GM12878 (cell line): Measurements from ENCODE around the gene TMEM17. TPM values are rescaled to one million over a fixed set of nuclear protein-coding genes. Genes with fewer than 3 reads are reported as not detected.

ENCODE experiments used
- ATAC-seq: fragments of 200-7000 bp; cut with Tn5 transposase; 3 replicates; pipeline ENCODE4 v1.9.1; 2020; ENCODE audit warnings: mild to moderate bottlenecking, moderate library complexity
- BruUV-seq: library from RNA; stranded (reverse); fragments of 400-500 nt; replicated peaks from 2 replicates; lab custom pipeline; 2021; lab: Mats Ljungman, UMichigan
- CTCF ChIA-PET: fragments of 300-600 bp; sonication (Branson Sonifier 250); formaldehyde crosslinking; extraction: SDS; loops from one replicate; lab custom pipeline; 2021; ENCODE audit warnings: inconsistent platforms; lab: Yijun Ruan, JAX
- POLR2A ChIA-PET: fragments of 350-600 bp; formaldehyde crosslinking; extraction: SDS; loops from one replicate; lab custom pipeline; 2021; ENCODE audit warnings: inconsistent platforms; lab: Charles Lee
- RAD21 ChIA-PET: fragments of 300-600 bp; sonication (Branson Sonifier 250); formaldehyde crosslinking; loops from one replicate; lab custom pipeline; 2023; ENCODE audit warnings: antibody characterized with exemption; ENCODE audit not compliant: unreplicated experiment; lab: Charles Lee
- SMC1A ChIA-PET: fragments of 300-600 bp; sonication (Branson Sonifier 250); formaldehyde crosslinking; loops from one replicate; lab custom pipeline; 2023; ENCODE audit not compliant: unreplicated experiment, uncharacterized antibody; lab: Charles Lee
- DNase-seq: peaks from one replicate; pipeline ENCODE4 v3.0.0-alpha.2; 2011; ENCODE audit warnings: low read depth, low spot score
- FAIRE-seq: peaks from 3 replicates; lab custom pipeline; 2011; peaks lifted over from hg19 to GRCh38; lab: Jason Lieb, UNC
- H2AFZ ChIP-seq: 2 replicates; pipeline ENCODE4 v1.6.0; 2011; ENCODE audit warnings: low read depth, low read length, control low read depth; ENCODE audit not compliant: control insufficient read depth
- H3K27ac ChIP-seq: 2 replicates; pipeline ENCODE4 v1.5.1; 2011; ENCODE audit warnings: control low read depth; ENCODE audit not compliant: control insufficient read depth, insufficient read depth
- H3K27me3 ChIP-seq, 2 experiments: replicated peaks in 1 of 2; 2 replicates each; pipeline versions ENCODE4 v1.6.0 to v1.6.1; 2011; ENCODE audit warnings: low read length in 1 of 2; ENCODE audit not compliant: control insufficient read depth in 2 of 2, insufficient read depth in 2 of 2
- H3K36me3 ChIP-seq, 2 experiments: 2 replicates each; pipeline ENCODE4 v1.5.1; 2011; ENCODE audit warnings: low read length in 1 of 2; ENCODE audit not compliant: control insufficient read depth in 2 of 2, insufficient read depth in 2 of 2
- H3K4me1 ChIP-seq: 2 replicates; pipeline ENCODE4 v1.6.1; 2011; ENCODE audit warnings: mild to moderate bottlenecking, low read length, moderate library complexity, mixed read lengths; ENCODE audit not compliant: control insufficient read depth, insufficient read depth
- H3K4me2 ChIP-seq: 2 replicates; pipeline ENCODE4 v1.6.0; 2011; ENCODE audit warnings: control low read depth; ENCODE audit not compliant: control insufficient read depth, insufficient read depth
- H3K4me3 ChIP-seq: fragments of 200-600 bp; sonication (generic); 2 replicates; pipeline ENCODE4 v1.5.1; 2016
- H3K79me2 ChIP-seq: 2 replicates; pipeline ENCODE4 v1.6.0; 2011; ENCODE audit warnings: low read length; ENCODE audit not compliant: control insufficient read depth, insufficient read depth
- H3K9ac ChIP-seq: 2 replicates; pipeline ENCODE4 v1.8.0; 2011; ENCODE audit warnings: low read length, control low read depth, mixed read lengths; ENCODE audit not compliant: control insufficient read depth, insufficient read depth
- H3K9me3 ChIP-seq: replicated peaks from 3 replicates; pipeline ENCODE4 v1.5.1; 2011; ENCODE audit warnings: mild to moderate bottlenecking, low read length; ENCODE audit not compliant: control insufficient read depth, insufficient read depth
- H4K20me1 ChIP-seq: 2 replicates; pipeline ENCODE4 v1.6.0; 2011; ENCODE audit not compliant: control insufficient read depth, insufficient read depth
- CHD1 ChIP-seq: IDR thresholded peaks from 2 replicates; pipeline ENCODE4 v1.6.1; 2012; ENCODE audit warnings: low read depth, low read length, improper control_type of control experiment
- DPF2 ChIP-seq: fragments of 450-650 bp; IDR thresholded peaks from 2 replicates; pipeline ENCODE4 v1.6.1; 2017; ENCODE audit warnings: mild to moderate bottlenecking
- EGR1 ChIP-seq, 2 experiments: IDR thresholded peaks; 1 replicate in 1 of 2; 2 replicates in 1 of 2; pipeline ENCODE4 v1.6.1; 2011 to 2012; ENCODE audit warnings: low read depth in 2 of 2, low read length in 2 of 2, borderline replicate concordance in 1 of 2, mild to moderate bottlenecking in 1 of 2, moderate library complexity in 1 of 2
- IKZF2 ChIP-seq, 2 experiments: fragments of 450-650 bp; IDR thresholded peaks; 2 replicates each; pipeline ENCODE4 v1.6.1; 2017; ENCODE audit warnings: mild to moderate bottlenecking in 2 of 2, moderate library complexity in 2 of 2
- NRF1 ChIP-seq: conservative IDR thresholded peaks from 2 replicates; pipeline ENCODE4 v1.6.1; 2011; ENCODE audit warnings: mild to moderate bottlenecking, low read depth, low read length, improper control_type of control experiment
- RFX5 ChIP-seq: IDR thresholded peaks from 2 replicates; pipeline ENCODE4 v1.6.1; 2011; ENCODE audit warnings: low read depth, low read length, improper control_type of control experiment
- ZBTB4 ChIP-seq: fragments of 450-650 bp; formaldehyde crosslinking; IDR thresholded peaks from 2 replicates; pipeline ENCODE4 v1.4.0; 2022; ENCODE audit warnings: mild to moderate bottlenecking, moderate library complexity
- WGBS: methylation state at CpG from one replicate; pipeline ENCODE4 v1.1.6; 2016; ENCODE audit warnings: low lambda C conversion rate; ENCODE audit not compliant: insufficient replicate concordance, insufficient coverage; ENCODE audit errors: missing lambda C conversion rate; 5-methylcytosine and 5-hydroxymethylcytosine counted together
- in situ Hi-C: fragments of 300-500 bp; cut with MboI; formaldehyde crosslinking; loops from 9 replicates; pipeline ENCODE4 v1.14.3; 2018; ENCODE audit warnings: mixed read lengths
- intact Hi-C: fragments of 100-400 bp; cut with micrococcal nuclease; formaldehyde crosslinking; loops from one replicate; pipeline ENCODE4 v1.14.2; 2022; ENCODE audit not compliant: unreplicated experiment
- polyA plus RNA-seq, 11 experiments: library from polyadenylated mRNA; depleted of rRNA in 4 of 11; unstranded in 6 of 11; stranded (reverse) in 5 of 11; fragments of >200 nt; fragmentation: Nextera tagmentation in 4 of 11; fragmentation: Illumina TruSeq in 1 of 11; extraction: Ambion mirVana in 4 of 11; extraction: Trizol in 1 of 11; gene quantifications; 1 replicate in 1 of 11; 2 replicates in 10 of 11; pipeline versions ENCODE4 v1.2.1 to v1.2.3, GENCODE V29; 2011 to 2016; ENCODE audit warnings: inconsistent platforms in 2 of 11, missing spikeins in 2 of 11, low read depth in 1 of 11
- total RNA-seq, 4 experiments: library from RNA; depleted of rRNA in 3 of 4; stranded (reverse); fragments of >200 nt in 3 of 4; fragmentation: Illumina TruSeq in 1 of 4; extraction: Trizol in 1 of 4; gene quantifications; 2 replicates each; pipeline versions ENCODE4 v1.2.1 to v1.2.3, GENCODE V29; 2013 to 2021
- TF ChIP-seq, protein P1 (sequence below): fragments of 450-650 bp; IDR thresholded peaks from 2 replicates; pipeline ENCODE4 v1.6.1; 2017; ENCODE audit warnings: mild to moderate bottlenecking, moderate library complexity

Gene TMEM17
- total and polyA plus RNA-seq, 10 of the 15 experiments (the other 5 are each of a cell fraction or from before 2014, with no cell fraction given), result 0.87 to 2.6 (median 1.4) TPM

- DNase-seq, result no peak
- H3K4me3 ChIP-seq, result no peak overlapping the region
- in situ Hi-C loops (no loop called here), intact Hi-C loops (no loop called here)
- no peak overlapping the region for H3K27ac ChIP-seq
- H3K79me2 ChIP-seq, result no peaks in the 10 kb centered on the region
- TF ChIP-seq NRF1, result no peak
- TF ChIP-seq IKZF2 (IDR thresholded peaks at IDR 0.05), result no peak
- no peak for TF ChIP-seq DPF2
- TF ChIP-seq EGR1 (IDR thresholded peaks at IDR 0.05; ENCODE audit: borderline replicate concordance in 1 of 2, low read depth in 2 of 2, low read length in 2 of 2), result no peak
- TF ChIP-seq ZBTB4 (CRISPR knock-in tag), result no peak
- TF ChIP-seq, protein P1, sequence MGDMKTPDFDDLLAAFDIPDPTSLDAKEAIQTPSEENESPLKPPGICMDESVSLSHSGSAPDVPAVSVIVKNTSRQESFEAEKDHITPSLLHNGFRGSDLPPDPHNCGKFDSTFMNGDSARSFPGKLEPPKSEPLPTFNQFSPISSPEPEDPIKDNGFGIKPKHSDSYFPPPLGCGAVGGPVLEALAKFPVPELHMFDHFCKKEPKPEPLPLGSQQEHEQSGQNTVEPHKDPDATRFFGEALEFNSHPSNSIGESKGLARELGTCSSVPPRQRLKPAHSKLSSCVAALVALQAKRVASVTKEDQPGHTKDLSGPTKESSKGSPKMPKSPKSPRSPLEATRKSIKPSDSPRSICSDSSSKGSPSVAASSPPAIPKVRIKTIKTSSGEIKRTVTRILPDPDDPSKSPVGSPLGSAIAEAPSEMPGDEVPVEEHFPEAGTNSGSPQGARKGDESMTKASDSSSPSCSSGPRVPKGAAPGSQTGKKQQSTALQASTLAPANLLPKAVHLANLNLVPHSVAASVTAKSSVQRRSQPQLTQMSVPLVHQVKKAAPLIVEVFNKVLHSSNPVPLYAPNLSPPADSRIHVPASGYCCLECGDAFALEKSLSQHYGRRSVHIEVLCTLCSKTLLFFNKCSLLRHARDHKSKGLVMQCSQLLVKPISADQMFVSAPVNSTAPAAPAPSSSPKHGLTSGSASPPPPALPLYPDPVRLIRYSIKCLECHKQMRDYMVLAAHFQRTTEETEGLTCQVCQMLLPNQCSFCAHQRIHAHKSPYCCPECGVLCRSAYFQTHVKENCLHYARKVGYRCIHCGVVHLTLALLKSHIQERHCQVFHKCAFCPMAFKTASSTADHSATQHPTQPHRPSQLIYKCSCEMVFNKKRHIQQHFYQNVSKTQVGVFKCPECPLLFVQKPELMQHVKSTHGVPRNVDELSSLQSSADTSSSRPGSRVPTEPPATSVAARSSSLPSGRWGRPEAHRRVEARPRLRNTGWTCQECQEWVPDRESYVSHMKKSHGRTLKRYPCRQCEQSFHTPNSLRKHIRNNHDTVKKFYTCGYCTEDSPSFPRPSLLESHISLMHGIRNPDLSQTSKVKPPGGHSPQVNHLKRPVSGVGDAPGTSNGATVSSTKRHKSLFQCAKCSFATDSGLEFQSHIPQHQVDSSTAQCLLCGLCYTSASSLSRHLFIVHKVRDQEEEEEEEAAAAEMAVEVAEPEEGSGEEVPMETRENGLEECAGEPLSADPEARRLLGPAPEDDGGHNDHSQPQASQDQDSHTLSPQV, result no peak
- TF ChIP-seq CHD1, result no peak
- no peak for TF ChIP-seq RFX5
- no peak for ATAC-seq
- H3K27me3 ChIP-seq, result no peaks in the 10 kb centered on the region
- SMC1A ChIA-PET, result interaction anchor here (1.3 kb wide), 1 partner anchor 12 kb away, joined by 4 read pairs; no protein-coding TSS in a partner anchor
- FAIRE-seq, result no peak
- no peak overlapping the region for H2AFZ ChIP-seq
- no peak overlapping the region for H3K4me2 ChIP-seq
- H3K9me3 ChIP-seq, result no peaks in the 10 kb centered on the region; the same call in 2 of the 3 replicates
- no peak overlapping the region for H3K9ac ChIP-seq
- 18% methylated on average over 5 of the region's 5 CpGs for WGBS
- no peaks in the 10 kb centered on the region for H3K36me3 ChIP-seq
- RAD21 ChIA-PET, result no interaction called here
- no TSS peak for BruUV-seq
- no peaks in the 10 kb centered on the region for H4K20me1 ChIP-seq
- POLR2A ChIA-PET, result no interaction called here
- CTCF ChIA-PET, result no interaction called here
- no peaks in the 10 kb centered on the region for H3K4me1 ChIP-seq
These were observed 34.6 kb upstream of the TMEM17 start for GRCh38 chr2:62540408-62541168.
